ENCODE measurements around the gene CTIF. TPM values are rescaled to one million over a fixed set of nuclear protein-coding genes. Genes with fewer than 3 reads are reported as not detected.
"Not testable (repeated sequence)": the region's sequence is repeated elsewhere in the genome, so short reads cannot be mapped to it uniquely, and the experiment has no call there.

Gene CTIF
- total RNA-seq, 1 experiment from 2014 or later, result 5.9 TPM

DNA sequence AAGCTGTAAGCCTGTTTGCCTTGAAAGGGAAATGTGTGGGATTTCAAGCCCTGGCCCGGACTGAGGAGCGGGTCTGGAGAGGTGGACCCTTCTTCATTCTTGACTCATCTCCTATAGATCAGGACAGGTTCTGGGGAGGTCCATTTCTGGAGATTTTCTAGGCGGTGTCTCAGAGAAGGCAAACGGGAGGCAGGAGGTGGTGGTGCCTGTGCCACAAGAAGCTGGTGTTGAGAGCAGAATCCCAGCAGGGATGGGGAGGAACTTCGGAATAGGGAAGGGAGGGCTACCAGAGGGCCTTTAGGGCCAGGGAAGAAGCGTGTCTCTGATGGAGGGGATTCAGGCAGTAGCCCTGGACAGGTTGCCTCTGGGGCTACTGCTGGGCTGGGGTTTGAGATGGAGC, 93.0 kb downstream of the CTIF start:
- no peak for DNase-seq (ENCODE audit: low spot score)
- in situ Hi-C loops (cut with HindIII; ENCODE audit: low sequenced_read_pairs), result no loop called here

DNA sequence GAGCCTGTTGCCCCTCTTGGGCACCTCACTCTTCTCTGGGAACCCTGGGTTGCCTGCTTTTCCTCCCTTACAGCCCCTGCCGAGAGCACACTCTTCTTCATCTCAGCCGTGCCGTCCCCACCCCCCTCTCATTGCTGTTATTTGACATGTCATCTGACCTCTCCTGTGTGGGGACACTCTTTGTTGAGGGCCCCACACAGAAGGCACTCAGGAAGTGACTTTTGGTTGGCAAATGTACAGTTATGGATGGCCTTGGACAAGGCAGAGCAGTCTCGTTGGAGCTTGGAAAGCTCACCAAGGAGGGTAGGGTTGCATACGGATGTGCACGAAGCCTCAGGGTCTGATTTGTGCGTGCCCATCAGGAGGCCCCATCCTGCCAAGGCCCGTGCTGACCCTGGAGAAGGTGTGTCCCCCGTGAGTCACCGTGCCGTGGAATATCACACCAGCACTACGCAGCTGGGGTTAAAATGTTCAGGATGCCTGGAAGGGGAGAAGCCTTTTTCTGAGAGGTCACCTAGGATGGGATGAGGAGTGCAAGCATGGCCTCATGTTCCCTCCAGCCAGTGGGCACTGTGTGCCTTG, 93.9 kb downstream of the CTIF start:
- in situ Hi-C loops (cut with HindIII; ENCODE audit: low sequenced_read_pairs), result no loop called here
- DNase-seq (ENCODE audit: low spot score), result no peak

DNA sequence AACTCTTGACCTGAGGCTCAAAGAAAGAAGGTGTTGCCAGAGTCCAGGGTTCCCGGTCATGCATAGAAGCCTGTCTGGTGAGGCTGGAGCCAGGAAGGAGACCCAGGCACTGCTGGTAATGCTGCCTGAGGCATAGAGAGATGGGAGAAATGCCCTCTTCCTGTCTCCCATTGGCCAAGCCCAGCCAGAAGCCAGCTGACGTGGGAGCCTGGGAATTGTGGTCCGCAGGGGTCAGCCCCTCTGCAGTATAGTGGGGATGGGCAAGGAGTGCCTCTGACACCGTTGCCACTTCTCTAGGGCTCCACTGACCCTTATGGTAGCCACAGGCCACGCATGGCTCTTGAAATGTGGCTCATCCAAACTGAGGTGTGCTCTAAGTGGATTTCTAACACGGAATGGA, 95.7 kb downstream of the CTIF start:
- in situ Hi-C loops (cut with HindIII; ENCODE audit: low sequenced_read_pairs), result no loop called here

DNA sequence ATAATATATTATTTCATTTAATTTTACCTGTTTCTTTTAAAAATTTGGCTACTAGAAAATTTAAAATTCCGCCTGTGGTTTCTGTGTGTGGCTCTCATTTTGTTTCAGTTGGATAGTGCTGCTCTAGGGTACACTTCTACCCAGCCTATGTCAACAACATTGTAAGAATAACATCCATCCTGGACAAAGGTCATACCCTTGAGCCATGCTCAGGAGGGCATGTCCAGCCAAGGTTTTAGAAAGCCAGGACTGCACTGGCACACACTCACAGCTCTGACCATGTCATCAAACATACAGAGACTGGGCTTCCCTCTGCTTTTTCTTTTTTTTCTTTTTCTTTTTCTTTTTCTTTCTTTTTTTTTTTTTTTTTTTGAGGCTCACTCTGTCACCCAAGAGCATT, 96.1 kb downstream of the CTIF start:
- no peak for DNase-seq (ENCODE audit: low spot score)
- in situ Hi-C loops (cut with HindIII; ENCODE audit: low sequenced_read_pairs), result no loop called here

More for the DNA sequence above, 95.7 kb downstream of the CTIF start:
- no peak for DNase-seq (ENCODE audit: low spot score)

DNA sequence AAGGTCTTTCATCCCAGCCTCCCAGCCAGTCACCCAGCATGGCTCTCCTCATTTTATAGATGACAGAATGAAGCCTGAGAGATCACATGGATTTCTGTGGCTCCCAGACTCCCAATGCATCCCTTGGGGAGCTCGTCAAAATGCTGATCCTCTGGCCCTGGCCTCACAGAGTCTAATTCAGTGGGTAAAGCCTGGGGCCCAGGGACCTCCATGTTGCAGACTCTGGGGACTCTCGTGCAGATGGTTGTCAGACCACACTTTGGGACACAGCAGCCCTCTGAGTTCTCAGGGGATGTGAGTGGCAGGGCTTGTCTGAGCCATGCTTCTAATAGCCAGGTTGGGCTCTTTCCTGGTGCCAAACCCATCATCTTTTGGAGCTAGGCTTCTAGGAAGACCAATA, 97.0 kb downstream of the CTIF start:
- no peak for DNase-seq (ENCODE audit: low spot score)
- in situ Hi-C loops (cut with HindIII; ENCODE audit: low sequenced_read_pairs), result no loop called here

DNA sequence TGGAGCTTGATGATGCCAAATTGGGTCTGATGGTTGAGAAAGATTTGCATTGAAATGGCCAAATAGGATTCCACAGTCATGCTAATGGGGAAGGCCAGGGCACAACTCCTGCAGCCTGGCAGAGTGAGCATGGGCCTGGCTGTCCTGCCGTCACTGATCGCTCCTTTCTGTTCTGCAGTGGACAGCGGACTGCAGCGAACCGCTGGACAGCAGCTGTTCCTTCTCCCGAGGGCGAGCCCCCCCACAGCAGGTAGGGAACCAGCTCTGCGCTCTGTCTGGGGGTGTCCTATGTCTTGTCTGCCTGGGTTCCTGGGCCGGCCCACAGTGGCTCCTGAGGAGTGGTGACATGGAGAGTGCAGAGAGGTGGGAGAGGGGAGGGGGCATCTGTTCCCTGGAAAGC, 97.6 kb downstream of the CTIF start:
- in situ Hi-C loops (cut with HindIII; ENCODE audit: low sequenced_read_pairs), result no loop called here
- no peak for DNase-seq (ENCODE audit: low spot score)

DNA sequence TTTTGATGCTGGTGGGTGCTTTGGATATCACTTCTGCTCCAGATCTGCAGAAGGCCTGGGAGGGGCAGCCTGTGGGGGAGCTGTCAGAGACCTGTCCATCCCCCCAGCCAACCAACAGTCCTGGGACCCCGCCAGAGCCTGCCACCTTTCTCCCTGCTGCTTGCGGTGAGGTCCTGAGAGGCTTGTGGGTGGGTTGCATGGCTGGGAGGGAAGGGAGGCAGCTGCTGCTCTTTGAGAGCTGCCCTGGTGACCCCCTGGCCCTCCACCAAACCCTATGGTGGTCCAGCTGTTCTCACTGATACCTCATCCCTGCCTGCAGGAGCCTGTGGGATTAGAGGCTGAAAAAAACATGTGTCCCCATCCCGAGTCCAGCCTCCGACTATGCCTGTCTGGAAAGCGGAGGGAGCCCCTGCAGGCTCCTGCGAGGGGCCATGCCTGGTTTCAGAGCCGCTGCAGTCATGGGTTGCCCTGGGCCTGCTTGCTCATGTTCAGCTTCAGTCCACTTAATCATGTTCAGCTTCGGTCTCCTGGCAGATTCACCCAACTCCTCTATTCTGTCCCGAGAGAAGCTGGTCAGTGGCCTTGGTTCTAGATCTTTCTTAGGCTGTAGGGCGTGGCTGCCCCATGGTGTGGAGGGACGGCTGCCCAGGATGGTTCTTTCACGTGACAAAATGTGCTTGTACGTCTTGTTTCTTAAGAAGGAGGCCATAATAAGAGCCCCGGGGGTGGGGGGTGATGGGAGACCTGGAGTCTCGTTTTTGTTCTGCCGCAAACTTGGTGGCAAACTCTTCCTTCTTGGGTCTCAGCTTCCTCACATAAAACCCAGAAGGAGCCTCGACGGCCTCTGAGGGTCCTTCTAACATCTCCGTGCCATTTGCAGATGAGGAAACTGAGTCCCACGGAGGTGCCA, 98.5 kb downstream of the CTIF start:
- DNase-seq (ENCODE audit: low spot score), result no peak
- in situ Hi-C loops (cut with HindIII; ENCODE audit: low sequenced_read_pairs), result no loop called here

DNA sequence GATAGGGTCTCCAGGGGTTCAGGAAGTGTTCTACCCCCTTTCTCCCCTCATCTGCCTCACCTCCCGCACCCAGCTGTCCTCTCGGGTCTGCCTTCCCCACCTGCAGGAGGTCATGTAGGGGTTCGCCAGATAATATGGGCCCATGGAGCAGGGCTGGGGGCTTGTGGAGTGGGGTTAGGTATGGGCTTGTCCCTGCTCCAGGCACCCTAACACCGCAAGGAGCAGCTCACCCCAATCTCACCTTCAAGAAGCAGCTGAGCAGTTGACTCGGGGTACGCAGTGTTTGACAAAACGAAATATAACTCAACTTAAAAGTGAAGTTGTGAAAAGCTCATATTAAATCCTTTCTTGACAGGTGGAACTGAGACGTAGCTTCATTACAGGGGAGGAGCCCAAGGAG, 99.6 kb downstream of the CTIF start:
- in situ Hi-C loops (cut with HindIII; ENCODE audit: low sequenced_read_pairs), result no loop called here
- DNase-seq (ENCODE audit: low spot score), result no peak

DNA sequence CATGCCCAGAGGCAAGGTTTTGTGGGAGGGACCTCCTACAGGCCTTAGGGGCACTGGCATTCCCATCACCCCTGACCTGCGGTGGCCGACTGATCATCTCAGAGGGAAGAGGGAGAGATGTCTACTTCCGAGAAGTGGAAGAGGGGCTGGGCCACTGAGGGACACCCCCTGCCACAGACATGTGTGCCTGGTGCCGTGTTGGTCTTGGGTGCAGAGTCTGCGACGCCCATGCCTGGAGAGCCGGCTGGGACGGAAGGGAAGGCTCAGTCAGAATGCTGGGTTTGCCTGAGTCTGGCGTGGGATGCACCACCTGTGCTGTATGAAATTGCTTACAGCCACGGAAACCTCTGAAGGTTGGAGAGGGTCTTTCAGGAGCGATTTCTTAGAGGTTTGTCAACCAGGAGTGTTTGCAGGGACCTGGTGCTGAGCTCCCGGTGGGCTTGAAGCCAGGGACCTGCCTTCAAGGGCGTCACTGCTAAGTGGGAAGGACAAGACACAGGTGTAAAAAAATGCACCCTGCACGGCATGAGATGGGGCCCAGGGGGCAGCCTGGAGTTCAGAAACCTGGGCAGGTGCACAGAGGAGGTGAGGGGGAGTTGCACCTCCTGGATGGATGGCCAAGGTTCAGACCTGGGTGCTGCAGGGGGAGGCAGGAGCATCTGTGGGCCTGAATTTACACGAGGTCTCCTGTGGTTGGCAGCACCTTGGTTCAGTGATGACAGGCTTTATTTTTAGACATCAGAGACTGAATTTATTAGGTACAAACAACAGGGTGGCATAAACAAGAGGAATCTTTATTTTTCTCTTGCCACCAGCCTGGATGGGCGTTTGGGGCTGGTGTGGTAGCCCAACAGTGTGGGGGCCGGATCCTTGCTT, 100.3 kb downstream of the CTIF start:
- in situ Hi-C loops (cut with HindIII; ENCODE audit: low sequenced_read_pairs), result no loop called here
- no peak for DNase-seq (ENCODE audit: low spot score)

DNA sequence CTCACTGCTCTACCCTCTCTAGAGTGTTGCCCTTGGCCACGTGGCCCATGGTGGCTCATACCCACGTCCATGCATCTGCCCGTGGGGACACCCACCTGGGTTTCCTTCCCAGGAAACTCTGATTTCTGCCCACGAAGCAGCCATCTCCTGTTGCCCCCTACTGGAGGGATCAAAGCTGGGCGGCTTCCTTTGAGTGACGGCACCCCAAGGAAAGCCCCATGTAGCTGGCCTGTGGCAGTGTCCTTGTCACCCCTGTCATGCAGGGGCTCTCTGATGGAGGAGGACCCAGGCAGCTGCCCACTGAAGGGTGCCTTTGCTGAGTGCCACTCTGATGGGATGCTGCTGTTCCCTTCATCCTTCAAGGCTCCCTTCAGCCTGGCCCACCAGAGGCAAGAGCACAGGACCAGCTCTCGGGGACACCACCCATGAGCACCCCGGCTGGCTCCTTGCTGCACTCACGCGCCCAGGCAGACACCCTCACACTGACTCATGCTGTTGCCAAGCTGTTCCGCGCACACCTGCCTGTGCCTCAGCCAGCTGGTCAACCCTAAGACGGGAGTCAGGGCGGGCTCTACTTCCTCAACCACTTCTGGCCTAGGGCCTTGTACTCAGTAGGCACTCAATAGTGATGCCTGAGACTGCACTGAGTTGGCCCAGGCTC, 101.1 kb downstream of the CTIF start:
- in situ Hi-C loops (cut with HindIII; ENCODE audit: low sequenced_read_pairs), result no loop called here
- DNase-seq (ENCODE audit: low spot score), result no peak

DNA sequence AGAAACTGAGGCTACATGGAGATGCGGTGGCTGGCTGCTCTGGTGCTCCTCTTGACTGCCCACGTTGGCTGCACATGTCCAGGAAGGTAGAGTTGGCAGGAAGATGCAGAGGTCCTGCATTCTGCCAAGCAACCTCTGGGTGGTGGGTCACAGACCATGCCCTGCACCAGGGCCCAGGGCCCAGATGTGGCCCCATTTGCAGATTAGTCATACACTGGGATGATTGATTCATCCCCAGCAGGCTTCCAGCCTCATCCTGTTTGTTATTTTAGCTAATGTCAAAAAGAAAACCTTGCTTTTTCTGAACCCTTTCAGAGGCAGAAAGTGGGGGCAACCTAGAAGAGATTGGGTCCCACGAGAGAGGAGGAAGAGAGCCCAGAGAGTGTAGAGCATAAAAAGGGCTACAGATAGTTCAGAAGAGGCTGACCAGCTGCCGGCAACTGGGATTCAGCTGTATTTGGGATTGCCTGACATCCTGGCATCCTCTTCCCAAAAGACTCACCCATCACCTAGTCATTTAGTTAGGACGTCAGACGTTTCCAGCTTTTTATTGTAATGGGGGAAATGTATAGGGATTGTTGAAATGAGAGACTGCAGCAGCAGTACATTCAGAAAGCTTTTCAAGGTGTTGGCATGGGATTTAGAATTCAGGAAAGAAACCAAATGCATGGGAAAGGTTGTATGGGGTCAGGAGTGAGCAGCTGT, 101.9 kb downstream of the CTIF start:
- DNase-seq (ENCODE audit: low spot score), result no peak

DNA sequence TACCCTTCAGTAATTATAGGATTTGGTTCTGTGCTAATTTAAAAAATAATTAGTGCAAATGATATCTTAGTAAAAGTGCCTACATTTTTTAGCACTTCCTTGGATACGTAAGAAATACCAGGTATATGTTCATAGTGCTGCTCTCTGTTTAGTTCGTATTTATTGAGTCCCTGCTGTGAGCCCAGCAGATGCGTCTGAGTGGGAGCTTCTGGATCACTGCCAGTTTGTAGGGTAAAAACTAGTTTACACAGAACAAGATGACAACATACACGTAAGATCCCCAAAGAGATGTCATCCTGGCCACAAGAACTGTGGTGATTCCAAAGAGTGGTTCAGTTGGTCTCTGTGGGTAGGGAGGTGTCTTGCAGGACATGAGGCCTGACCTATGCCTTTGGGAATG, 103.2 kb downstream of the CTIF start:
- in situ Hi-C loops (cut with HindIII; ENCODE audit: low sequenced_read_pairs), result no loop called here
- DNase-seq (ENCODE audit: low spot score), result no peak

More for the DNA sequence above, 101.9 kb downstream of the CTIF start:
- in situ Hi-C loops (cut with HindIII; ENCODE audit: low sequenced_read_pairs), result no loop called here

DNA sequence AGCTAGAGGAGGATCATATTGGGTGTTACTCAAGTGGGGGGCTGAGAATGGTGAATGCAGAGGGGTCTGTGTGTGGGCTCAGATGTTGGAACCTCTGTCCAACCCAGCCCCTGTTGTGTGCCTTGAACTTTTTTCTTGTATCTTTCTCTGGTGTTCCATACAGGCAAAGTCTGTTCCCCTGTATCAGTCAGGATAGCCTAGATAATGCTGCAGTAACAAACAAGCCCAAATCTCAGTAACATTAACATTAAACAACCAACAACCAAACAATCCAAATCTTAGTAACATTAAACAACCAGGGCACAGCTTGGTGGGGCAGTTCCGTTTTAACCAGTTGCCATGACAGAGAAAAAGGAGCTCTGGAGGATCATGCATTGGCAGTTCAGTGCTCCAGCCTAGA, 103.7 kb downstream of the CTIF start:
- in situ Hi-C loops (cut with HindIII; ENCODE audit: low sequenced_read_pairs), result no loop called here
- no peak for DNase-seq (ENCODE audit: low spot score)

DNA sequence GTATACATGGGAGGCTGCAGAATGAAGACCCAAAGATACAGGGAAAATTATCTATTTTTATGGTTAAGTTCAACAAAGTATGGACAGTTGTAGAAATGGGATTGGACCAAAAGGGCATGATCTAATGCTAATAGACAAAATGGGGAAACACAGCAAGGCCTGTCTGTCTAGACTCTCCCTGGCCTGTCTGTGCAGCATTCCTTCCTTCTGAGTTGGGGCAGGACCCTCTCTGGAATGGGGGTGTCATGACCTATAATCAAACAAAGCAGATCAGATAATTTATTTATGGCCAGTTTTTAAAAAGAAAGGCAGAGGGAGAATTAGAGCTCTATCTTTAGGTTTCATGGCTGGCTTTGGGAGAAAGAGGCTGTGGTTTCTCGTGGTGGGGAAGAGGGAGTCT, 104.4 kb downstream of the CTIF start:
- in situ Hi-C loops (cut with HindIII; ENCODE audit: low sequenced_read_pairs), result no loop called here
- no peak for DNase-seq (ENCODE audit: low spot score)

DNA sequence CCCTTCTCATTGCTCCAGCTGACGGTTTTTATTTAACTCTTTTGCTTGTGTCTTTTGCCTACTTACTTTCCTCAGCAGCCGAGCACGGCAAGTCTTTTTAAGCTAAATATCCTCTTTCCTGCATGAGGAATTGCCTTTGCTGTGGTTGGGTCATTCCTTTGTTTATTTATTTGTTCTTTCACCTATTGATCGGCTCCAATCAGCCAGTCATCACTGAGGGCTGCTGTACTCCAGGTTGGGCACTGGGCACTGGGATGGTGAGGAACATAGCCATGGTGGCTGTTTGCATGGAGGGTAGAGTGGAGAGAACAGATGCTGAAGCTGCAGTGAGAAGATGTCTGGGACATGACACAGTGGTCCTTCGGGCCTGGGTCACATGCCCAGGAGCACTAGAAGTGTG, 105.2 kb downstream of the CTIF start:
- no peak for DNase-seq (ENCODE audit: low spot score)
- in situ Hi-C loops (cut with HindIII; ENCODE audit: low sequenced_read_pairs), result no loop called here

DNA sequence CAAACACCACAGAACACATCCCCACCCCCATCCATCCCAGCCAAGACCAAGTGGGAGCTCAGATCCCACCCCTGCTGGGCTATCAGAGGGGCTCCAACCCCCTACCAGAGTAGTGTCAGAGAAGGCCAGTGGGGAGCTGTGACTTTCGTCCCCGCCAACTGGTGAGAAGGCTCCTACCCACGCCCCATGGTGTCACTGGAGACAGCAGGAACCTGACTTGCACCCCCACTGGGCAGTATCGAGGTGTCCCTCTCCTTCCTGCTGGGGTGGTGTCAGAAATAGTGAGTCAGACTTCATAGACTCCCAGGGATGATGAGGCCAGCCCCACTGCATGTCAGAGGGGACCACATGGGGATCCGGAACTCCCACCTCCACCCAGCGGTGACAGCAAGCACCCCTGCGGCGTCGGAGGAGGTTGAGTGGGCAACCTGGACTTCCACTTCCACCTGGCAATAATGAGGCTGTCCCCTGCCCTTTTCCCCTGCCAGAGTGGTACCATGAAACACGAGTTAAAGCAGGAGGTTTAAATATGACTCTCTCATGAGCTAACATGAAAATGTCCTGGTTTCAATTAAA, 106.7 kb downstream of the CTIF start:
- in situ Hi-C loops (cut with HindIII; ENCODE audit: low sequenced_read_pairs), result no loop called here
- DNase-seq (ENCODE audit: low spot score), result no peak

DNA sequence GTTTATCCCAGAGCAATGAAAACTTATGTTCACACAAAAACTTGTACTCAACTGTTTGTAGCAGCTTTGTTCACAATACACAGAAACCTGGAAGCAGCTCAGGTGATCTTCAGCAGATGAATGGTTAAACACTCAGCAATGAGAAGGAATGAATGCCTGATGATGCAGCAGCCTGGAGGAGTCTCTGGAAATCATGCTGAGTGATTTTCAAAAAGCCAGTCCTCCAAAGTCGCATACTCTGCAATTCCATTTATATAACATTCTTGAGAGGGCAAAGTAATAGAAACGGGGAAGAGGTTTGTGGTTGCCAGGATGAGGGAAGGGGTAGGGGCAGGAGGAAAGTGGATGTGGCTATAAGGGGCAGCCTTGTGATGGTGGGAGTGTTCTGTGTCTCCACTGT, 108.1 kb downstream of the CTIF start:
- DNase-seq (ENCODE audit: low spot score), result no peak
- in situ Hi-C loops (cut with HindIII; ENCODE audit: low sequenced_read_pairs), result no loop called here

DNA sequence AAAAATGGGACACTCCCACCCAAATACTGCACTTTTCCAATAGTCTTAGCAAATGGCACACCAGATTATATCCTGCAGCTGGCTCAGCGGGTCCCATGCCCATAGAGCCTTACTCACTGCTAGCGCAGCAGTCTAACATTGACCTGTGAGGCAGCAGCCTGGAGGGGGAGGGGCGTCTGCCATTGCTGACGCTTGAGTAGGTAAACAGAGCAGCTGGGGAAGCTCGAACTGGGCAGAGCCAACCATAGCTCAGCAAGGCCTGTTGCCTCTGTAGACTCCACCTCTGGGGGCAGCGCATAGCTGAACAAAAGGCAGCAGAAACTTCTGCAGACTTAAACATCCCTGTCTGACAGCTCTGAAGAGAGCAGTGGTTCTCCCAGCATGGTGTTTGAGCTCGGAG, 110.4 kb downstream of the CTIF start:
- in situ Hi-C loops (cut with HindIII; ENCODE audit: low sequenced_read_pairs), result no loop called here
- no peak for DNase-seq (ENCODE audit: low spot score)

DNA sequence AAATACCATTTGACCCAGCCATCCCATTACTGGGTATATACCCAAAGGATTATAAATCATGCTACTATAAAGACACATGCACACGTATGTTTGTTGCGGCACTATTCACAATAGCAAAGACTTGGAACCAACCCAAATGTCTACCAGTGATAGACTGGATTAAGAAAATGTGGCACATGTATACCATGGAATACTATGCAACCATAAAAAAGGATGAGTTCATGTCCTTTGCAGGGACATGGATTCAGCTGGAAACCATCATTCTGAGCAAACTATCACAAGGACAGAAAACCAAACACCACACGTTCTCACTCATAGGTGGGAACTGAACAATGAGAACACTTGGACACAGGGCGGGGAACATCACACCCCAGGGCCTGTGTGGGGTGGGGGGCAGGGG, 115.8 kb downstream of the CTIF start:
- DNase-seq (ENCODE audit: low spot score); in situ Hi-C loops (cut with HindIII; ENCODE audit: low sequenced_read_pairs): not testable (repeated sequence)

Data from G401 (cell line).